Panc1 (cell line): ENCODE data around the gene PPP1R9A. TPM values are rescaled to one million over a fixed set of nuclear protein-coding genes. Genes with fewer than 3 reads are reported as not detected.

Experiments used
- ATAC-seq: fragments of 200-7000 bp; cut with Tn5 transposase; 2 replicates; pipeline ENCODE4 v1.9.1; 2020; ENCODE audit warnings: mild to moderate bottlenecking, moderate library complexity
- BruUV-seq: library from RNA; stranded (reverse); fragments of 400-500 nt; replicated peaks from 2 replicates; lab custom pipeline; 2021; lab: Mats Ljungman, UMichigan
- CTCF ChIA-PET: fragments of 300-600 bp; sonication (Branson Sonifier 250); formaldehyde crosslinking; loops from one replicate; lab custom pipeline; 2022; ENCODE audit warnings: antibody characterized with exemption; lab: Charles Lee
- POLR2A ChIA-PET: fragments of 300-600 bp; sonication (Branson Sonifier 250); formaldehyde crosslinking; loops from one replicate; lab custom pipeline; 2022; ENCODE audit warnings: antibody characterized with exemption; lab: Charles Lee
- DNase-seq: peaks from one replicate; pipeline ENCODE4 v3.0.0-alpha.2; 2010; ENCODE audit warnings: low read depth, low spot score
- H3K27ac ChIP-seq: 2 replicates; pipeline ENCODE4 v1.5.1; 2011; ENCODE audit warnings: mild to moderate bottlenecking, low read length, inconsistent platforms
- H3K27me3 ChIP-seq: fragments of 200-500 bp; sonication (Bioruptor generic); 2 replicates; pipeline ENCODE4 v1.6.0; 2014; ENCODE audit warnings: low read length, inconsistent platforms; ENCODE audit not compliant: control insufficient read depth, insufficient read depth
- H3K36me3 ChIP-seq: fragments of 200-500 bp; sonication (Bioruptor generic); 2 replicates; pipeline ENCODE4 v1.5.1; 2014; ENCODE audit warnings: inconsistent platforms, mild to moderate bottlenecking, low read length, moderate library complexity; ENCODE audit not compliant: control insufficient read depth, insufficient read depth
- H3K4me1 ChIP-seq: 2 replicates; pipeline ENCODE4 v1.5.1; 2011; ENCODE audit warnings: inconsistent platforms, mild to moderate bottlenecking, low read length, moderate library complexity; ENCODE audit not compliant: control insufficient read depth, insufficient read depth
- H3K4me3 ChIP-seq, 2 experiments: 2 replicates each; pipeline ENCODE4 v1.5.1; 2011 to 2012; ENCODE audit warnings: low read depth in 2 of 2, low read length in 2 of 2, mild to moderate bottlenecking in 2 of 2, inconsistent platforms in 1 of 2, moderate library complexity in 1 of 2
- H3K9me3 ChIP-seq: fragments of 200-500 bp; sonication (Bioruptor generic); 2 replicates; pipeline ENCODE4 v1.5.1; 2014; ENCODE audit warnings: low read depth, mild to moderate bottlenecking, inconsistent platforms, low read length, moderate library complexity; ENCODE audit not compliant: control insufficient read depth, insufficient read depth
- POLR2AphosphoS5 ChIP-seq: IDR thresholded peaks from 2 replicates; pipeline ENCODE4 v1.6.1; 2012; ENCODE audit warnings: mild to moderate bottlenecking, low read depth, low read length, moderate library complexity
- SIN3A ChIP-seq: IDR thresholded peaks from 2 replicates; pipeline ENCODE4 v1.6.1; 2012; ENCODE audit warnings: low read depth, mild to moderate bottlenecking, low read length, moderate library complexity, borderline replicate concordance; ENCODE audit not compliant: insufficient read depth
- TCF7L2 ChIP-seq: IDR thresholded peaks from 2 replicates; pipeline ENCODE4 v1.6.1; 2011; ENCODE audit warnings: mild to moderate bottlenecking, low read depth, low read length, inconsistent platforms
- in situ Hi-C: cut with HindIII; loops from 2 replicates; pipeline ENCODE4 v1.10.0; 2016; ENCODE audit warnings: low sequenced_read_pairs, low pct_unique_long_range_greater_than_20kb
- intact Hi-C: fragments of 100-400 bp; cut with micrococcal nuclease; formaldehyde crosslinking; loops from one replicate; pipeline ENCODE4 v1.10.0; 2022; ENCODE audit not compliant: unreplicated experiment
- total RNA-seq: library from RNA; stranded (reverse); gene quantifications from one replicate; pipeline ENCODE4 v1.2.1, GENCODE V29; 2021; ENCODE audit not compliant: unreplicated experiment
- TF ChIP-seq, protein P1 (sequence below): fragments of 450-650 bp; IDR thresholded peaks from 2 replicates; pipeline ENCODE4 v1.5.1; 2017; ENCODE audit warnings: mild to moderate bottlenecking
- TF ChIP-seq, protein P2 (sequence below), 2 experiments: IDR thresholded peaks; 2 replicates each; pipeline ENCODE4 v1.6.1; 2011 to 2012; ENCODE audit warnings: low read depth in 2 of 2, control low read depth in 1 of 2, low read length in 1 of 2, mild to moderate bottlenecking in 1 of 2, moderate library complexity in 1 of 2; ENCODE audit not compliant: insufficient read depth in 1 of 2

Gene PPP1R9A
- total RNA-seq, 1 experiment from 2014 or later = 5.0 TPM

DNA sequence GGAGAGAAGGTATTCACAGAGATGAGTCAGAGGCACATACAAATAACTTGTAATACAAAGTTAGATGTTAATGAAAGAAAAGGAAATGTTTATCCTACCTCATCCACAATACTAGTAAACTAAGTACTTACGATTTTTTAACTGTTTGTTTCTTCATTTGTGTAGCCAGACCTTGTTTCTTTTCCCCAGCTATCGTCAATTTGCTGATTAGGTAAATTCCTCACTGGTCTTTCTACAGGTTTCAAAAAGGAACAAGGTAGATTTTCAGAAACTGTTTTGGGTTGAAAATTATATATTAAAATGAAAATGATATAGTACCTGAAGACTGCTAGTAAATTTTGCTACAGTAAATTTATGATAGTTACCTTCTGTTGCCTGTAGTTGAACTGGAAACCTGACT is 360.4 kb downstream of the PPP1R9A start:
- Histone ChIP-seq H3K4me3 (no peak overlapping the region), H3K4me1 (no peaks in the 10 kb centered on the region), H3K9me3 (no peaks in the 10 kb centered on the region), H3K27ac (no peak overlapping the region), H3K27me3 (no peaks in the 10 kb centered on the region), H3K36me3 (no peaks in the 10 kb centered on the region)
- ChIA-PET POLR2A (no interaction called here), CTCF (no interaction called here)
- no peak for ATAC-seq
- TF ChIP-seq, protein P1, sequence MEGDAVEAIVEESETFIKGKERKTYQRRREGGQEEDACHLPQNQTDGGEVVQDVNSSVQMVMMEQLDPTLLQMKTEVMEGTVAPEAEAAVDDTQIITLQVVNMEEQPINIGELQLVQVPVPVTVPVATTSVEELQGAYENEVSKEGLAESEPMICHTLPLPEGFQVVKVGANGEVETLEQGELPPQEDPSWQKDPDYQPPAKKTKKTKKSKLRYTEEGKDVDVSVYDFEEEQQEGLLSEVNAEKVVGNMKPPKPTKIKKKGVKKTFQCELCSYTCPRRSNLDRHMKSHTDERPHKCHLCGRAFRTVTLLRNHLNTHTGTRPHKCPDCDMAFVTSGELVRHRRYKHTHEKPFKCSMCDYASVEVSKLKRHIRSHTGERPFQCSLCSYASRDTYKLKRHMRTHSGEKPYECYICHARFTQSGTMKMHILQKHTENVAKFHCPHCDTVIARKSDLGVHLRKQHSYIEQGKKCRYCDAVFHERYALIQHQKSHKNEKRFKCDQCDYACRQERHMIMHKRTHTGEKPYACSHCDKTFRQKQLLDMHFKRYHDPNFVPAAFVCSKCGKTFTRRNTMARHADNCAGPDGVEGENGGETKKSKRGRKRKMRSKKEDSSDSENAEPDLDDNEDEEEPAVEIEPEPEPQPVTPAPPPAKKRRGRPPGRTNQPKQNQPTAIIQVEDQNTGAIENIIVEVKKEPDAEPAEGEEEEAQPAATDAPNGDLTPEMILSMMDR = no peak
- no peak for TF ChIP-seq TCF7L2
- TF ChIP-seq SIN3A = no peak
- TF ChIP-seq, protein P2, sequence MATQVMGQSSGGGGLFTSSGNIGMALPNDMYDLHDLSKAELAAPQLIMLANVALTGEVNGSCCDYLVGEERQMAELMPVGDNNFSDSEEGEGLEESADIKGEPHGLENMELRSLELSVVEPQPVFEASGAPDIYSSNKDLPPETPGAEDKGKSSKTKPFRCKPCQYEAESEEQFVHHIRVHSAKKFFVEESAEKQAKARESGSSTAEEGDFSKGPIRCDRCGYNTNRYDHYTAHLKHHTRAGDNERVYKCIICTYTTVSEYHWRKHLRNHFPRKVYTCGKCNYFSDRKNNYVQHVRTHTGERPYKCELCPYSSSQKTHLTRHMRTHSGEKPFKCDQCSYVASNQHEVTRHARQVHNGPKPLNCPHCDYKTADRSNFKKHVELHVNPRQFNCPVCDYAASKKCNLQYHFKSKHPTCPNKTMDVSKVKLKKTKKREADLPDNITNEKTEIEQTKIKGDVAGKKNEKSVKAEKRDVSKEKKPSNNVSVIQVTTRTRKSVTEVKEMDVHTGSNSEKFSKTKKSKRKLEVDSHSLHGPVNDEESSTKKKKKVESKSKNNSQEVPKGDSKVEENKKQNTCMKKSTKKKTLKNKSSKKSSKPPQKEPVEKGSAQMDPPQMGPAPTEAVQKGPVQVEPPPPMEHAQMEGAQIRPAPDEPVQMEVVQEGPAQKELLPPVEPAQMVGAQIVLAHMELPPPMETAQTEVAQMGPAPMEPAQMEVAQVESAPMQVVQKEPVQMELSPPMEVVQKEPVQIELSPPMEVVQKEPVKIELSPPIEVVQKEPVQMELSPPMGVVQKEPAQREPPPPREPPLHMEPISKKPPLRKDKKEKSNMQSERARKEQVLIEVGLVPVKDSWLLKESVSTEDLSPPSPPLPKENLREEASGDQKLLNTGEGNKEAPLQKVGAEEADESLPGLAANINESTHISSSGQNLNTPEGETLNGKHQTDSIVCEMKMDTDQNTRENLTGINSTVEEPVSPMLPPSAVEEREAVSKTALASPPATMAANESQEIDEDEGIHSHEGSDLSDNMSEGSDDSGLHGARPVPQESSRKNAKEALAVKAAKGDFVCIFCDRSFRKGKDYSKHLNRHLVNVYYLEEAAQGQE (IDR thresholded peaks at IDR 0.05; ENCODE audit: insufficient read depth in 1 of 2, low read depth in 2 of 2, low read length in 1 of 2) = no peak
- no peak for TF ChIP-seq POLR2AphosphoS5
- intact Hi-C loops = loop anchor here (10.0 kb wide), 1 partner anchor 207 kb away; no protein-coding TSS in a partner anchor
- in situ Hi-C loops = no loop called here
- BruUV-seq = no TSS peak
- DNase-seq = no peak

DNA sequence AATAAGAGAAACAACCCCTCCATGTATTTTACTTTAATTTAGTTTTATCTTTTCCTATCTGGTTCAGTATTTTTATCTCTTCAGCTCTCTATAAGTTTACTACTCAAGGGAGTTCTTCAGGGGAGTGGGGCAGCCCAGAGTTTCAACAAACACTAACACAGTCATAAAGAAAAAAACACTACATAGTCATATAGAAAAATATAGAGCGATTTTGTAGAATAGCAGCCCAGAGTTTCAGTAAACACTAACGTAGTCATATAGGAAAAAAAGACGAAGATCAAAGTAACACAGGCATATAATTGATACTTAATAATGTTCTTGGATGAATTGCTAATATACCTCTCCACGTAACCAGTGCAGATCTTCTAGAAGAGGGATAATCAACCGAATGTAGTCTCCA is 362.2 kb downstream of the PPP1R9A start:
- no TSS peak for BruUV-seq
- Histone ChIP-seq H3K27ac (no peak overlapping the region), H3K36me3 (no peaks in the 10 kb centered on the region), H3K9me3 (no peaks in the 10 kb centered on the region), H3K4me3 (no peak overlapping the region), H3K27me3 (no peaks in the 10 kb centered on the region), H3K4me1 (no peaks in the 10 kb centered on the region)
- ATAC-seq (no peak), DNase-seq (no peak)
- intact Hi-C loops (loop anchor here (10.0 kb wide), 1 partner anchor 205 kb away; no protein-coding TSS in a partner anchor), in situ Hi-C loops (no loop called here)
- ChIA-PET CTCF (no interaction called here), POLR2A (no interaction called here)
- TF ChIP-seq SIN3A (no peak), TCF7L2 (no peak), POLR2AphosphoS5 (no peak)
- TF ChIP-seq, protein P2 (IDR thresholded peaks at IDR 0.05; ENCODE audit: insufficient read depth in 1 of 2, low read depth in 2 of 2, low read length in 1 of 2) = no peak
- TF ChIP-seq, protein P1 = no peak
